DMS79 treated with DMSO at 0.1 percent for 48 hours (cell line): ENCODE results near the gene SYVN1.
"Not testable (repeated sequence)": the region's sequence is repeated elsewhere in the genome, so short reads cannot be mapped to it uniquely, and the experiment has no call there.

Source experiments
- DNase-seq: peaks from one replicate; lab custom pipeline; 2025; lab: John Stamatoyannopoulos, UW

The SYVN1 gene

GRCh38 chr11:65134240-65134951 lies at the start of gene SYVN1:
SYVN1 (minus strand) TSS chr11:65134519; CDS start chr11:65133601, 918 bp downstream.
- peak; percentile 89 for DNase-seq

- DNase-seq: peak; percentile 73
These were observed 49.0 kb upstream of the SYVN1 start for GRCh38 chr11:65183201-65183891.

GRCh38 chr11:65182258-65183170 lies 48.2 kb upstream of the SYVN1 start:
- peak; percentile 77 for DNase-seq

- peak; percentile 51 for DNase-seq
These were observed 47.4 kb upstream of the SYVN1 start, which contains the start of gene CAPN1 for GRCh38 chr11:65181569-65182257. CAPN1 (plus strand) TSS chr11:65181928; CDS start chr11:65182702, 774 bp downstream.

GRCh38 chr11:65180877-65181568 lies 46.7 kb upstream of the SYVN1 start:
- peak; percentile 22 for DNase-seq

GRCh38 chr11:65174571-65175010 lies 40.3 kb upstream of the SYVN1 start:
- DNase-seq: not testable (repeated sequence)

GRCh38 chr11:65172600-65172999 lies 38.3 kb upstream of the SYVN1 start:
- DNase-seq: no peak

- DNase-seq: no peak
These were observed 35.8 kb upstream of the SYVN1 start, which contains the start of gene SPDYC for GRCh38 chr11:65170058-65170534. SPDYC (plus strand) TSS chr11:65170233; CDS start chr11:65171358, 1,125 bp downstream.

GRCh38 chr11:65169164-65169641 lies 34.9 kb upstream of the SYVN1 start:
- DNase-seq: no peak

- DNase-seq: no peak
These were observed 33.3 kb upstream of the SYVN1 start for GRCh38 chr11:65167656-65168055.

GRCh38 chr11:65166893-65167292 lies 32.6 kb upstream of the SYVN1 start:
- no peak for DNase-seq

- no peak for DNase-seq
These were observed 31.3 kb upstream of the SYVN1 start for GRCh38 chr11:65165410-65166317.

- DNase-seq: no peak
These were observed 29.4 kb upstream of the SYVN1 start for GRCh38 chr11:65163684-65164083.

GRCh38 chr11:65160643-65161042 lies 26.3 kb upstream of the SYVN1 start:
- no peak for DNase-seq

- no peak for DNase-seq
These were observed 24.7 kb upstream of the SYVN1 start for GRCh38 chr11:65159012-65159411.

GRCh38 chr11:65157336-65157735 lies 23.0 kb upstream of the SYVN1 start:
- DNase-seq: no peak

- DNase-seq: no peak
These were observed 22.6 kb upstream of the SYVN1 start for GRCh38 chr11:65156926-65157325.

GRCh38 chr11:65156256-65156655 lies 21.9 kb upstream of the SYVN1 start:
- no peak for DNase-seq

- DNase-seq: no peak
These were observed 17.8 kb upstream of the SYVN1 start for GRCh38 chr11:65152122-65152521.
